Fibroblast of pulmonary artery (primary cell): Measurements from ENCODE around the gene SLC2A9.

Experiments used
- DNase-seq: peaks from one replicate; pipeline ENCODE4 v3.0.0-alpha.2; 2010; ENCODE audit warnings: low read depth
- H3K4me3 ChIP-seq: replicated peaks from 2 replicates; pipeline ENCODE4 v1.5.1; 2011; ENCODE audit warnings: low read depth, mild to moderate bottlenecking, control low read depth, low read length, moderate library complexity
- TF ChIP-seq, protein P1 (sequence below): IDR thresholded peaks from 2 replicates; pipeline ENCODE4 v1.5.1; 2011; ENCODE audit warnings: mild to moderate bottlenecking, control low read depth, low read length, inconsistent platforms; ENCODE audit errors: missing control alignments

SLC2A9 gene

DNA sequence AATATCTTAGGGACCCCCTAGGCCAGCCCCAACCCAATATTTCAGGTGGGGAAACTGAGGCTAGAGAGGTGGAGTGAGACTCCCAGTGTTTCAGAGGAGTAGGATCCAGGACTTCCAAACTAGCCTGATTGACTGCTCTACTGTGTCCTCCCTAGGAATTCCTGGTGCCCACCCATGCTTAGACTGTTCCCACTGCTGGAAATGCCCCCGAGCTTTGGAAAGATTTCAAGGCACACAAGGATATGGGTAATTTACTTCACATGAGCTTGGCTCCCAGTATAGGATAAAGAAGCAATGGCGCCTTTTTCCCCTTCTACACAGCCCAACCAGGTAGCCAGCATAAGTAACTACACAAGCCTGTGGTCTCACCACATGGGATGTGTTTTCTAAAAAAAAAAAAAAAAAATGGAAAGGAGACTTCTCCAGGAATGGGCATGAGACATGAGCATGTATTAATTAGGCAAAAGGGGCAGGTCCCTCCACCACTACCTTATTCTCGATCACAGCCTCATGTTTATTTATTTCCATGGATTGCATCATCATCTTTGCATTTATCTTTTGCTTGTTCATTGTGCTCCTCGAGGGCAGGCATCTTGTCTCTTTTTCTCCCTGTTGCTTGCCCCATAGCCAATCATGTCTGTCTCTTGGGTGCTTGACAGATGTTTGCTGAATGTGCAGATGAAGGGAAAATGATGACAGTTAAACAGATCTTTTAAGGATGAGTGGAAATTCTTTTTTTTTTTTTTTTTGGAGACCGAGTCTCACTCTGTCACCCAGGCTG, 173.1 kb downstream of the SLC2A9 start:
- TF ChIP-seq, protein P1, sequence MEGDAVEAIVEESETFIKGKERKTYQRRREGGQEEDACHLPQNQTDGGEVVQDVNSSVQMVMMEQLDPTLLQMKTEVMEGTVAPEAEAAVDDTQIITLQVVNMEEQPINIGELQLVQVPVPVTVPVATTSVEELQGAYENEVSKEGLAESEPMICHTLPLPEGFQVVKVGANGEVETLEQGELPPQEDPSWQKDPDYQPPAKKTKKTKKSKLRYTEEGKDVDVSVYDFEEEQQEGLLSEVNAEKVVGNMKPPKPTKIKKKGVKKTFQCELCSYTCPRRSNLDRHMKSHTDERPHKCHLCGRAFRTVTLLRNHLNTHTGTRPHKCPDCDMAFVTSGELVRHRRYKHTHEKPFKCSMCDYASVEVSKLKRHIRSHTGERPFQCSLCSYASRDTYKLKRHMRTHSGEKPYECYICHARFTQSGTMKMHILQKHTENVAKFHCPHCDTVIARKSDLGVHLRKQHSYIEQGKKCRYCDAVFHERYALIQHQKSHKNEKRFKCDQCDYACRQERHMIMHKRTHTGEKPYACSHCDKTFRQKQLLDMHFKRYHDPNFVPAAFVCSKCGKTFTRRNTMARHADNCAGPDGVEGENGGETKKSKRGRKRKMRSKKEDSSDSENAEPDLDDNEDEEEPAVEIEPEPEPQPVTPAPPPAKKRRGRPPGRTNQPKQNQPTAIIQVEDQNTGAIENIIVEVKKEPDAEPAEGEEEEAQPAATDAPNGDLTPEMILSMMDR: no peak
- H3K4me3 ChIP-seq: no peak overlapping the region
- no peak for DNase-seq

DNA sequence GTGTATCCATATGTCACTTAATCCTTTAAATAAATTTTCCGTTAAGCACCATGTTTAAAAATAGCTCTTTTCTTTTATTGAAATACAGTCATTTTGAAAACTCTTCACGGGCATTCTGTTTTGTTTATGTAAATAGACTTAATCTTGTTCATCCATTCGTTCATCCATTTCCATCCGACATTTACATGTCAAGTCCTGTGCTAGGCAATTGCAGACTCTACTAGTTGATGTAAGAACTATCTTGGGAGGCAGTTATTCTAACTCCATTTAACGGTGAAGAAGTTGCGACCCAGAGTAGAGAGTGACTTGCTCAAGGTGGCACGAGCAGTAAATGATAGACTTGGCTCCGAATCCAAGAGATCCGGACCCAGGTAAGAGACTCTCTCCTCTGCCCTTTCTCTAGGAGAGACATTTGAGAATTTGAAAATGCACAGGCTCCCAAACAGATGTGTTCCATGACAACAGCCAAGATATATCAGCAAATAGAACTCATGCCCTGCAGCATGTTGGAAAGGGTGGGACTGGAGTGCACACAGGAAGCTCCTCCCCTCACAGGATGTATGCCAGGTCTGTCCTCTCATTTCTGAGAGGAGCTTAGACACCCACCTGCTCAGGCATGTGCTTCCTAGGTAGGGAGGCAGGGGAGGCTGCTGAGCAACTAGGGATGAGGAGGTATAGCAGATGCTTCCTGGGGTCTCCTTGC, 175.4 kb downstream of the SLC2A9 start:
- no peak for DNase-seq
- TF ChIP-seq, protein P1: no peak
- H3K4me3 ChIP-seq: no peak overlapping the region

DNA sequence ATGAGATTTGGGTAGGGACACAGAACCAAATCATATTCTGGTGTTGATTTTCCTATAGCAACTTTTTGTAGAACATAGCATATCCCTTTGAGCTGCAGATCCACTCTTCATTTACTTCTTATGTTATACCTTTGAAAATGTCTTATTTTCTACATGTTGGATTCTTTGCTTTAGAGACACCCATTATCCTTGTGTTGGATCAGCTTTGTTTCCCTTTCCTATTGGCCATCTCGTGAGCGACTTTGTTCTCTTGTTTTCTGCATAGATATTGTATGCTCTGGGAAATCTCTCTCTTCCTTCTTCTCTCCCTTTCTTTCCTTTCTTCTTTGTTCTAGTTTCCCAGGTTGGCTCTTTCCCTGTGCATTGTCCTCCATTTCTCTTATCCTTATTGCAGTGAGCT, 180.2 kb downstream of the SLC2A9 start:
- TF ChIP-seq, protein P1: no peak
- no peak overlapping the region for H3K4me3 ChIP-seq
- no peak for DNase-seq

DNA sequence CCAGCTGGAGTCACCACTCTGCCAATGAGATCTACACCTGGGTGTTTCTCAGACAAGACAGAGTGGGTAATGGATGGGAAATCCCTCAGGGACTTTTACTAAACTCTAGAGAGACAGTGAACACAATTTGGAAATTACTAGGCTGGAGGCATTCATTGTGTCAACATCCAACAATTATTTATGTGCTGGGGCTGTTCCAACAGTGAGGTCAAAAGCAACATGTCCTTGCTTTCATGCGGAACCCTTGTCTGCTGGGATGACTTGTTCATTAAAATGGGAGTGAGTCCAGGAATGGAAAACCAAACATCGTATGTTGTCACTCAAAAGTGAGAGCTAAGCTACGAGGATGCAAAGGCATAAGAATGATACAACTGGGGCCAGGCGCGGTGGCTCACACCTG, 185.9 kb downstream of the SLC2A9 start:
- H3K4me3 ChIP-seq: no peak overlapping the region
- DNase-seq: no peak
- TF ChIP-seq, protein P1: no peak

DNA sequence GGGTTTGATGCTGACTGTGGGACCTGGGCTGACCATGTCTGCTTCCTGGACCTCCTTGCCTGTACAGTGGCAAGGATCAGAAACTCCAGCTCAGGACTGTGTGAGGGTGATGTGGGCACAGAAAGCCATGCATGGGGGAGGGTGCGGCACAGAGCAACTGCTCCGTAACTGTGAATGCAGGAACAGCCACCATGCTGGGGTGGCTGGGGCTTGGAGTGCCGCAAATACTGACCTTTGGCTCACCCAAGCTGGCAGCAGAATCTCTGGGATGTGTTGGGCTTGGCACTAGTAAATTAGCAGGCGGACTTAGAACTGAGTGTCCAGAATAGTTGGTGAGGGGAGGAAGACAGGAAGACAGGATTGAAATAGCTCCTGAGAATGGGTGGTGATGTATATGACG, 187.9 kb downstream of the SLC2A9 start:
- TF ChIP-seq, protein P1: no peak
- DNase-seq: no peak
- no peak overlapping the region for H3K4me3 ChIP-seq

DNA sequence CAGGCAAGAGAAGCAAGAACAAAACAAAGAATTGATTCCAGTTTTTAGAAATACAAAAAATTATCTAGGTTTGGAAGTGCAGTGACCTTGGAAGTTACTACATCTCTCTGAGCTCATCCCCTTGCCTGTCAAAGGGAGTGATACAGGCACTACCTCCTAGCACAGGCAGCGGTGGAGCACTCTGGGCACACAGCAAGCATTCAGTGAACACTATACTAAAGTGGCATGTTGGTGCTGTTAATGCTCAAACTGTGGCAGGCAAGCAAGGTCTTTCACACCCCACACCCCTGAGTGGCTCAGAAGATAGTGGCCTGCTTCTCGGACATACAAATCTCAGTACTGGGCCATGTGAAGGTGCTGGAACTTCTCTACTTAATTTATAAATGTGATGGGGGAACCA, 188.7 kb downstream of the SLC2A9 start:
- DNase-seq: no peak
- TF ChIP-seq, protein P1: no peak
- H3K4me3 ChIP-seq: no peak overlapping the region

DNA sequence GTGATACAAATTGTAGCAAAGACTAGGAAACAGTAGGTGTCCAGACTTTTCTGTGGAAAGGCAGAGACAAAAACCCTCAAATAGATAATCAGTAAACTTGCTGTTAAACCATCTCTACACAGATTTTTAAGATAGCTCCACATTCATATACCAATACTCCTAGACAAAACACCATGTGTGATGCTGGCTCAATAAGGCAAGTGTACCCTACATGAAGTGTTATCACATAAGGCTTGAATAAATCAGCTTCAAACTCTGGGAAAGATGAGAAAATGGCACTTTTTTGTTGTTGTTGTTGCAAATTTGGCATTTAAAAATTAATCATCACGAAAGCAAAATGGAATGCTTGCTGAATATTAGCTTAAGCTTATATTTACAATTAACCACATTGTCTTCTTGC, 194.7 kb downstream of the SLC2A9 start:
- no peak overlapping the region for H3K4me3 ChIP-seq
- TF ChIP-seq, protein P1: no peak
- no peak for DNase-seq
